Heart right ventricle (tissue), 16 donors: ENCODE results near the gene MRPL42. TPM values are rescaled to one million over a fixed set of nuclear protein-coding genes. Genes with fewer than 3 reads are reported as not detected.

Source experiments
- ATAC-seq, 8 donors: fragments of 200-7000 bp; cut with Tn5 transposase; one replicate each; pipeline ENCODE4 v1.9.1; 2020; ENCODE audit warnings: mild to moderate bottlenecking in 8 of 8, moderate library complexity in 8 of 8, moderate number of reproducible peaks in 1 of 8
- DNase-seq, 2 donors: peaks; one replicate each; pipeline ENCODE4 v3.0.0-alpha.2; 2020
- H3K27ac ChIP-seq, 10 donors: fragments of 200-600 bp; sonication (generic) in 2 of 10; one replicate each; pipeline versions ENCODE4 v1.5.0 to v1.8.0; 2020 to 2022; ENCODE audit warnings: mild to moderate bottlenecking in 3 of 10
- H3K27me3 ChIP-seq, 7 donors: fragments of 200-600 bp; one replicate each; pipeline ENCODE4 v1.8.0; 2021 to 2022; ENCODE audit warnings: mild to moderate bottlenecking in 2 of 7
- H3K36me3 ChIP-seq, 9 donors: fragments of 200-600 bp; sonication (generic) in 1 of 9; one replicate each; pipeline versions ENCODE4 v1.5.0 to v1.8.0; 2020 to 2022; ENCODE audit warnings: mild to moderate bottlenecking in 2 of 9
- H3K4me1 ChIP-seq, 9 donors: fragments of 200-600 bp; sonication (generic) in 1 of 9; one replicate each; pipeline versions ENCODE4 v1.5.0 to v1.8.0; 2020 to 2022; ENCODE audit warnings: mild to moderate bottlenecking in 4 of 9
- H3K4me3 ChIP-seq, 10 donors: fragments of 200-600 bp; sonication (generic) in 2 of 10; one replicate each; pipeline versions ENCODE4 v1.5.0 to v1.8.0; 2020 to 2022; ENCODE audit warnings: mild to moderate bottlenecking in 7 of 10, moderate library complexity in 2 of 10
- H3K9me3 ChIP-seq, 11 donors: fragments of 200-600 bp in 10 of 11; sonication (generic) in 2 of 11; one replicate each; pipeline versions ENCODE4 v1.5.0 to v1.8.0; 2013 to 2022; ENCODE audit warnings: mild to moderate bottlenecking in 2 of 11, control low read depth in 1 of 11, moderate library complexity in 1 of 11
- CTCF ChIP-seq, 9 donors: fragments of 200-600 bp; sonication (generic) in 2 of 9; IDR thresholded peaks; one replicate each; pipeline versions ENCODE4 v1.5.0 to v1.8.0; 2021 to 2022; ENCODE audit warnings: antibody characterized with exemption in 9 of 9, mild to moderate bottlenecking in 5 of 9, moderate library complexity in 1 of 9
- WGBS, 2 donors: extraction: QIAGEN DNeasy Blood & Tissue Kit; methylation state at CpG; one replicate each; pipeline ENCODE4 v1.1.7; 2013; ENCODE audit warnings: inconsistent platforms in 1 of 2; 5-methylcytosine and 5-hydroxymethylcytosine counted together
- intact Hi-C, 10 donors: fragments of 100-400 bp; cut with DNase I; formaldehyde crosslinking; loops; one replicate each; pipeline versions ENCODE4 v1.11.1 to v1.14.2; 2022
- polyA plus RNA-seq, 2 donors: library from polyadenylated mRNA; stranded (reverse); fragments of 200-250 nt; gene quantifications; one replicate each; pipeline ENCODE4 v1.2.3, GENCODE V29; 2013
- total RNA-seq, 10 donors: library from RNA; stranded (reverse); fragmentation: NEBNext Ultra II Directional in 3 of 10; extraction: Animal tissue kit (Norgen Biotek cat#: 25700) in 3 of 10; gene quantifications; one replicate each; pipeline versions ENCODE4 v1.2.1 to v1.2.4, GENCODE V29; 2021 to 2023
- donor health status: Arrhythmogenic right ventricular cardiomyopathy.
- donor health status: ischemic (EF 13 %, LVEDD 7.1; RV severe dilation, severe dysfunction).
- donor health status: healthy with polysubstance abuse.
- donor health status: DM: no; HTN: yes; CAD: no.
- donor health status: DM: no; HTN: no; CAD: no.
- donor health status: ischemic (EF 25% LVEDD 6.9; RV normal size, moderate dysfunction).
- donor health status: ischemic (EF 25% LVEDD 5.7; RV mildly dilated, moderate dysfunction).
- donor health status: healthy.
- donor health status: DM: yes; HTN: yes; CAD: no.
- donor health status: Ischemic cardiomyopathy.
- donor health status: ischemic (EF 35%, LVEDD 5.7; RV mildly dilated, moderate dysfunction).
- donor health status: nonischemic (EF 11% LVEDD 7.7; RV severe dilation, severe dysfunction).
- donor health status: DM: yes; HTN: yes; CAD: no.
- donor health status: PGD.
- donor health status: ischemic (EF 29% LVEDD 5.4; RV normal size, mild dysfunction).
- donor health status: nonischemic (EF 23%, LVEDD 6.1; RV moderate dilation, normal function).

The MRPL42 gene
- total and polyA plus RNA-seq, 12 donors, result 17.4 to 59.6 (median 43.9) TPM

GRCh38 chr12:93520454-93520853, 53.1 kb downstream of the MRPL42 start:
- no peak for TF ChIP-seq CTCF (IDR thresholded peaks at IDR 0.05)

GRCh38 chr12:93521225-93522080, 54.1 kb downstream of the MRPL42 start:
- 67 to 69% methylated on average over 6 of the region's 6 CpGs for WGBS, 2 donors
- intact Hi-C loops, result loop anchor here in 1 of 10 donors (5.0 kb wide), 1 partner anchor 581 kb away; no protein-coding TSS in a partner anchor
- Histone ChIP-seq H3K4me1 (peaks cover 0 to 24% (median 0%) of the 10 kb centered on the region in 9 donors), H3K36me3 (no peaks in the 10 kb centered on the region), H3K27me3 (no peaks in the 10 kb centered on the region), H3K27ac (no peak overlapping the region), H3K9me3 (no peaks in the 10 kb centered on the region), H3K4me3 (no peak overlapping the region)
- ATAC-seq, result peak in 1 of 8 donors; percentile 57
- TF ChIP-seq CTCF (IDR thresholded peaks at IDR 0.05), result no peak
- peak in 1 of 2 donors; percentile 22 for DNase-seq

More at GRCh38 chr12:93520454-93520853, 53.1 kb downstream of the MRPL42 start:
- Histone ChIP-seq H3K4me1 (peaks cover 0 to 24% (median 0%) of the 10 kb centered on the region in 9 donors), H3K4me3 (no peak overlapping the region), H3K27me3 (no peaks in the 10 kb centered on the region), H3K36me3 (no peaks in the 10 kb centered on the region), H3K27ac (no peak overlapping the region), H3K9me3 (no peaks in the 10 kb centered on the region)
- WGBS, 2 donors, result 45 to 51% methylated on average over 2 of the region's 2 CpGs
- ATAC-seq (peak in 1 of 8 donors; percentile 50), DNase-seq (no peak)
- intact Hi-C loops, result loop anchor here in 1 of 10 donors (5.0 kb wide), 1 partner anchor 582 kb away; no protein-coding TSS in a partner anchor

DNA sequence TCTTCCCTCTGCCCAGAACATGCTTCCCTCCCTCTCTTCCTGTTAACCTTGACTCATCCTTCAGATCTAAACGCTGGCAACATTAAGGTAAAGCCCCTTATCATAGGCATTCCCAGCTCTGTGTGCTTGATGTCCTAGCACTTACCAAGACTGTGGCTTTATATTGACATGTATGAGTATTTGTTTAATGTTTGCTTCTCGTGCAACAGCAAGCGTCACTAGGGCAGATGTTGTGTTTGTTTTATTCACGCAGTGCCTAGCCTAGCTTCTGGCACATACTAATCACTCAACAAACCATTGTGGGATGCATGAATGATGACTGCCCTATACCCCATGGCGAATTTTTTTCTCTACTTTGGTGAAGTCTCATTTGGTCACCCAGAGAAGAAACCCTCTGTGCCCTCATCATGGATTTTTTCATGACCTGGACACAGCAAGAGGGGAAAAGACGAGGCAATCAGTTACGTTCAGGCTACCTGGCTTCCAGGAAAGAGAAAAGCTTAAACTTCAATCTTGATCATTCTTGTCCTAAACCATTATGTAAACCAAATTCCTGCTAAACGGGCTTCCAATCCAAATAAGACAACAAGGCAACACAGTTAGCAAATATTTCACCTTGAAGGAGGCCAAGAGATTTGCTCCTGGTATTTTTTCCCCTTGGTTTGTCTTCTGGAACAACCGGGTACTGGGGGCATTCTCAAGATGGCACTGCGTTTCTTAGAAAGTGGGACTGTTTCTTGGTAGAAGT, 57.2 kb downstream of the MRPL42 start:
- H3K36me3 ChIP-seq, result no peaks in the 10 kb centered on the region
- peaks cover 0 to 24% (median 0%) of the 10 kb centered on the region in 9 donors for H3K4me1 ChIP-seq
- H3K27ac ChIP-seq, result no peak overlapping the region
- H3K9me3 ChIP-seq, result no peaks in the 10 kb centered on the region
- H3K27me3 ChIP-seq, result no peaks in the 10 kb centered on the region
- no peak overlapping the region for H3K4me3 ChIP-seq
- no peak for TF ChIP-seq CTCF (IDR thresholded peaks at IDR 0.05)
- intact Hi-C loops, result loop anchor here in 1 of 10 donors (5.0 kb wide), 1 partner anchor 578 kb away; no protein-coding TSS in a partner anchor
- WGBS, 2 donors, result 84 to 85% methylated on average over 10 of the region's 10 CpGs
- ATAC-seq (no peak), DNase-seq (no peak)

- 71 to 73% methylated on average over 4 of the region's 4 CpGs for WGBS, 2 donors
These were observed 59.6 kb downstream of the MRPL42 start for GRCh38 chr12:93526786-93527428.

More at GRCh38 chr12:93526786-93527428, 59.6 kb downstream of the MRPL42 start:
- no peaks in the 10 kb centered on the region for H3K27me3 ChIP-seq
- H3K36me3 ChIP-seq, result no peaks in the 10 kb centered on the region
- ATAC-seq (no peak), DNase-seq (no peak)
- intact Hi-C loops, result no loop called here
- no peak for TF ChIP-seq CTCF (IDR thresholded peaks at IDR 0.05)
- no peak overlapping the region for H3K27ac ChIP-seq
- no peaks in the 10 kb centered on the region for H3K9me3 ChIP-seq
- peaks cover 0 to 7% (median 0%) of the 10 kb centered on the region in 9 donors for H3K4me1 ChIP-seq
- H3K4me3 ChIP-seq, result no peak overlapping the region
